CD4-positive, alpha-beta T cell treated with Interleukin-10 for 1 hour (primary cell): ENCODE data around the gene ANKRD33.

Source experiments
- DNase-seq: peaks from one replicate; pipeline ENCODE4 v3.0.0-alpha.2; 2020

The ANKRD33 gene

GRCh38 chr12:51921017-51921725 is 33.3 kb downstream of the ANKRD33 start:
- no peak for DNase-seq

- no peak for DNase-seq
Observed at GRCh38 chr12:51922146-51922545, 34.2 kb downstream of the ANKRD33 start.

- DNase-seq, result peak; percentile 16
Observed at GRCh38 chr12:51922762-51923505, 35.0 kb downstream of the ANKRD33 start.

- DNase-seq, result peak; percentile 58
Observed at GRCh38 chr12:51923506-51924365, 35.8 kb downstream of the ANKRD33 start.

- no peak for DNase-seq
Observed at GRCh38 chr12:51924551-51925319, 36.8 kb downstream of the ANKRD33 start.

GRCh38 chr12:51925346-51926063 is 37.6 kb downstream of the ANKRD33 start:
- no peak for DNase-seq

- no peak for DNase-seq
Observed at GRCh38 chr12:51926064-51926632, 38.2 kb downstream of the ANKRD33 start.

- DNase-seq, result peak; percentile 50
Observed at GRCh38 chr12:51926718-51927117, 38.8 kb downstream of the ANKRD33 start.

- no peak for DNase-seq
Observed at GRCh38 chr12:51932218-51933076, 44.5 kb downstream of the ANKRD33 start.

GRCh38 chr12:51934080-51934479 is 46.2 kb downstream of the ANKRD33 start:
- no peak for DNase-seq

- DNase-seq, result no peak
Observed at GRCh38 chr12:51937926-51938325, 50.0 kb downstream of the ANKRD33 start.

GRCh38 chr12:51938726-51939125 is 50.8 kb downstream of the ANKRD33 start:
- DNase-seq, result no peak

- DNase-seq, result no peak
Observed at GRCh38 chr12:51941011-51941581, 53.2 kb downstream of the ANKRD33 start.
